Panc1 (cell line): ENCODE data around the gene RNF130. TPM values are rescaled to one million over a fixed set of nuclear protein-coding genes. Genes with fewer than 3 reads are reported as not detected.

Source experiments
- ATAC-seq: fragments of 200-7000 bp; cut with Tn5 transposase; 2 replicates; pipeline ENCODE4 v1.9.1; 2020; ENCODE audit warnings: mild to moderate bottlenecking, moderate library complexity
- BruUV-seq: library from RNA; stranded (reverse); fragments of 400-500 nt; replicated peaks from 2 replicates; lab custom pipeline; 2021; lab: Mats Ljungman, UMichigan
- CTCF ChIA-PET: fragments of 300-600 bp; sonication (Branson Sonifier 250); formaldehyde crosslinking; loops from one replicate; lab custom pipeline; 2022; ENCODE audit warnings: antibody characterized with exemption; lab: Charles Lee
- POLR2A ChIA-PET: fragments of 300-600 bp; sonication (Branson Sonifier 250); formaldehyde crosslinking; loops from one replicate; lab custom pipeline; 2022; ENCODE audit warnings: antibody characterized with exemption; lab: Charles Lee
- DNase-seq: peaks from one replicate; pipeline ENCODE4 v3.0.0-alpha.2; 2010; ENCODE audit warnings: low read depth, low spot score
- H3K27ac ChIP-seq: 2 replicates; pipeline ENCODE4 v1.5.1; 2011; ENCODE audit warnings: mild to moderate bottlenecking, low read length, inconsistent platforms
- H3K27me3 ChIP-seq: fragments of 200-500 bp; sonication (Bioruptor generic); 2 replicates; pipeline ENCODE4 v1.6.0; 2014; ENCODE audit warnings: low read length, inconsistent platforms; ENCODE audit not compliant: control insufficient read depth, insufficient read depth
- H3K36me3 ChIP-seq: fragments of 200-500 bp; sonication (Bioruptor generic); 2 replicates; pipeline ENCODE4 v1.5.1; 2014; ENCODE audit warnings: inconsistent platforms, mild to moderate bottlenecking, low read length, moderate library complexity; ENCODE audit not compliant: control insufficient read depth, insufficient read depth
- H3K4me1 ChIP-seq: 2 replicates; pipeline ENCODE4 v1.5.1; 2011; ENCODE audit warnings: inconsistent platforms, mild to moderate bottlenecking, low read length, moderate library complexity; ENCODE audit not compliant: control insufficient read depth, insufficient read depth
- H3K4me3 ChIP-seq, 2 experiments: 2 replicates each; pipeline ENCODE4 v1.5.1; 2011 to 2012; ENCODE audit warnings: low read depth in 2 of 2, low read length in 2 of 2, mild to moderate bottlenecking in 2 of 2, inconsistent platforms in 1 of 2, moderate library complexity in 1 of 2
- H3K9me3 ChIP-seq: fragments of 200-500 bp; sonication (Bioruptor generic); 2 replicates; pipeline ENCODE4 v1.5.1; 2014; ENCODE audit warnings: low read depth, mild to moderate bottlenecking, inconsistent platforms, low read length, moderate library complexity; ENCODE audit not compliant: control insufficient read depth, insufficient read depth
- CTCF ChIP-seq: fragments of 450-650 bp; IDR thresholded peaks from 2 replicates; pipeline ENCODE4 v1.5.1; 2017; ENCODE audit warnings: mild to moderate bottlenecking
- POLR2AphosphoS5 ChIP-seq: IDR thresholded peaks from 2 replicates; pipeline ENCODE4 v1.6.1; 2012; ENCODE audit warnings: mild to moderate bottlenecking, low read depth, low read length, moderate library complexity
- REST ChIP-seq, 2 experiments: IDR thresholded peaks; 2 replicates each; pipeline ENCODE4 v1.6.1; 2011 to 2012; ENCODE audit warnings: low read depth in 2 of 2, control low read depth in 1 of 2, low read length in 1 of 2, mild to moderate bottlenecking in 1 of 2, moderate library complexity in 1 of 2; ENCODE audit not compliant: insufficient read depth in 1 of 2
- SIN3A ChIP-seq: IDR thresholded peaks from 2 replicates; pipeline ENCODE4 v1.6.1; 2012; ENCODE audit warnings: low read depth, mild to moderate bottlenecking, low read length, moderate library complexity, borderline replicate concordance; ENCODE audit not compliant: insufficient read depth
- TCF7L2 ChIP-seq: IDR thresholded peaks from 2 replicates; pipeline ENCODE4 v1.6.1; 2011; ENCODE audit warnings: mild to moderate bottlenecking, low read depth, low read length, inconsistent platforms
- in situ Hi-C: cut with HindIII; loops from 2 replicates; pipeline ENCODE4 v1.10.0; 2016; ENCODE audit warnings: low sequenced_read_pairs, low pct_unique_long_range_greater_than_20kb
- intact Hi-C: fragments of 100-400 bp; cut with micrococcal nuclease; formaldehyde crosslinking; loops from one replicate; pipeline ENCODE4 v1.10.0; 2022; ENCODE audit not compliant: unreplicated experiment
- total RNA-seq: library from RNA; stranded (reverse); gene quantifications from one replicate; pipeline ENCODE4 v1.2.1, GENCODE V29; 2021; ENCODE audit not compliant: unreplicated experiment

RNF130 gene
- total RNA-seq, 1 experiment from 2014 or later, result 73.1 TPM

GRCh38 chr5:179954434-179954833 lies 117.1 kb downstream of the RNF130 start:
- no peak overlapping the region for H3K27ac ChIP-seq
- intact Hi-C loops (no loop called here), in situ Hi-C loops (no loop called here)
- no peaks in the 10 kb centered on the region for H3K27me3 ChIP-seq
- BruUV-seq, result no TSS peak
- no peaks in the 10 kb centered on the region for H3K9me3 ChIP-seq
- CTCF ChIA-PET, result no interaction called here
- POLR2A ChIA-PET, result no interaction called here
- no peaks in the 10 kb centered on the region for H3K4me1 ChIP-seq
- DNase-seq (no peak), ATAC-seq (no peak)
- H3K4me3 ChIP-seq, result no peak overlapping the region
- no peaks in the 10 kb centered on the region for H3K36me3 ChIP-seq
- no peak for TF ChIP-seq POLR2AphosphoS5
- TF ChIP-seq TCF7L2, result no peak
- no peak for TF ChIP-seq REST (IDR thresholded peaks at IDR 0.05; ENCODE audit: insufficient read depth in 1 of 2, low read depth in 2 of 2, low read length in 1 of 2)
- no peak for TF ChIP-seq CTCF
- no peak for TF ChIP-seq SIN3A

DNA sequence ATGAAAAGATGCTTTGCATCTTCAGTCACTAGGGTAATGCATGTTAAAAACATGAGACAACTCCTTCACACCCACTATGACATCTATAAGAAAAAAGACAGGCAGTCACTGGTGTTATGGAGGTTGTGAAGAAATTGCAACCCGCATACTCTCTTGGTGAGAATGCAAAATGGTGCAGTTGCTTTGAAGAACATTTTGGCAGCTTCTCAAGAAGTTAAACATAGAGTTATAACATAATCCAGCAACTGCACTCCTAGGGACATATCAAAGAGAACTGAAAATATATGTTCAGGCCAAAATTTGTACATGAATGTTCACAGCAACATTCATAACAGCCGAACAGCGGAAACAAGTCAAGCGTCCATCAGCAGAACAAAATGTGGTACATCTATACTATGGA lies 117.6 kb downstream of the RNF130 start:
- no peaks in the 10 kb centered on the region for H3K27me3 ChIP-seq
- POLR2A ChIA-PET, result no interaction called here
- BruUV-seq, result no TSS peak
- no peak for DNase-seq
- no peaks in the 10 kb centered on the region for H3K36me3 ChIP-seq
- ATAC-seq, result no peak
- no peak overlapping the region for H3K27ac ChIP-seq
- H3K4me3 ChIP-seq, result no peak overlapping the region
- intact Hi-C loops (no loop called here), in situ Hi-C loops (no loop called here)
- CTCF ChIA-PET, result no interaction called here
- no peaks in the 10 kb centered on the region for H3K4me1 ChIP-seq
- no peak for TF ChIP-seq TCF7L2
- no peak for TF ChIP-seq REST (IDR thresholded peaks at IDR 0.05; ENCODE audit: insufficient read depth in 1 of 2, low read depth in 2 of 2, low read length in 1 of 2)
- no peak for TF ChIP-seq POLR2AphosphoS5
- no peak for TF ChIP-seq SIN3A
- no peak for TF ChIP-seq CTCF
- H3K9me3 ChIP-seq, result no peaks in the 10 kb centered on the region
